WERI-Rb-1 (cell line): Measurements from ENCODE around the gene ITPRIP.

Experiments
- DNase-seq: peaks from one replicate; pipeline ENCODE4 v3.0.0-alpha.2; 2020
- H3K27ac ChIP-seq: fragments of 250-450 bp; sonication (Bioruptor Pico); 2 replicates; pipeline ENCODE4 v1.5.1; 2020; ENCODE audit warnings: mild to moderate bottlenecking, moderate library complexity
- H3K27me3 ChIP-seq: fragments of 250-450 bp; sonication (Bioruptor Pico); 2 replicates; pipeline ENCODE4 v1.5.1; 2021; ENCODE audit warnings: mild to moderate bottlenecking, low read depth, moderate library complexity; ENCODE audit not compliant: insufficient read depth, severe bottlenecking
- H3K36me3 ChIP-seq: fragments of 250-450 bp; sonication (Bioruptor Pico); 2 replicates; pipeline ENCODE4 v1.5.1; 2020; ENCODE audit warnings: mild to moderate bottlenecking, moderate library complexity
- H3K4me3 ChIP-seq: 2 replicates; pipeline ENCODE4 v1.5.1; 2011; ENCODE audit warnings: low read depth, mild to moderate bottlenecking, control low read depth, low read length
- H3K9me3 ChIP-seq: fragments of 250-450 bp; sonication (Bioruptor Pico); 2 replicates; pipeline ENCODE4 v1.5.1; 2021; ENCODE audit warnings: mild to moderate bottlenecking, moderate library complexity; ENCODE audit not compliant: severe bottlenecking
- CTCF ChIP-seq: IDR thresholded peaks from 2 replicates; pipeline ENCODE4 v1.5.1; 2011; ENCODE audit warnings: low read depth, mild to moderate bottlenecking, control low read depth, inconsistent platforms, low read length

ITPRIP gene

GRCh38 chr10:104317726-104318299 is 20.5 kb downstream of the ITPRIP start:
- Histone ChIP-seq H3K27ac (no peak overlapping the region), H3K36me3 (peaks cover 19% of the 10 kb centered on the region), H3K9me3 (no peaks in the 10 kb centered on the region), H3K4me3 (no peak overlapping the region), H3K27me3 (no peaks in the 10 kb centered on the region)
- DNase-seq, result no peak
- TF ChIP-seq CTCF, result no peak

GRCh38 chr10:104317269-104317710 is 21.0 kb downstream of the ITPRIP start:
- Histone ChIP-seq H3K36me3 (peaks cover 21% of the 10 kb centered on the region), H3K27ac (no peak overlapping the region), H3K4me3 (no peak overlapping the region), H3K9me3 (no peaks in the 10 kb centered on the region), H3K27me3 (no peaks in the 10 kb centered on the region)
- DNase-seq, result no peak
- 0 out of 2 replicates have a peak, but pooled peaks have one; percentile 3 for TF ChIP-seq CTCF

- DNase-seq, result no peak
- Histone ChIP-seq H3K36me3 (peaks cover 21% of the 10 kb centered on the region), H3K4me3 (no peak overlapping the region), H3K27ac (no peak overlapping the region), H3K27me3 (no peaks in the 10 kb centered on the region), H3K9me3 (no peaks in the 10 kb centered on the region)
- no peak for TF ChIP-seq CTCF
Measured at GRCh38 chr10:104316321-104317099, 21.8 kb downstream of the ITPRIP start.

GRCh38 chr10:104315486-104315921 is 22.8 kb downstream of the ITPRIP start:
- Histone ChIP-seq H3K27me3 (no peaks in the 10 kb centered on the region), H3K4me3 (no peak overlapping the region), H3K9me3 (no peaks in the 10 kb centered on the region), H3K27ac (no peak overlapping the region), H3K36me3 (peaks cover 21% of the 10 kb centered on the region)
- no peak for TF ChIP-seq CTCF
- no peak for DNase-seq

GRCh38 chr10:104314591-104315485 is 23.4 kb downstream of the ITPRIP start:
- Histone ChIP-seq H3K36me3 (peaks cover 21% of the 10 kb centered on the region), H3K27ac (no peak overlapping the region)
- DNase-seq, result no peak

More at GRCh38 chr10:104314591-104315485, 23.4 kb downstream of the ITPRIP start:
- H3K9me3 ChIP-seq, result no peaks in the 10 kb centered on the region
- no peaks in the 10 kb centered on the region for H3K27me3 ChIP-seq
- H3K4me3 ChIP-seq, result no peak overlapping the region
- no peak for TF ChIP-seq CTCF
